Testis (tissue), 2 donors: Measurements from ENCODE around the gene CA5A.
"Not testable (repeated sequence)": the region's sequence is repeated elsewhere in the genome, so short reads cannot be mapped to it uniquely, and the experiment has no call there.

Experiments used
- POLR2A ChIP-seq: fragments of 450-650 bp; IDR thresholded peaks from one replicate; pipeline ENCODE4 v1.6.1; 2017; ENCODE audit warnings: antibody characterized with exemption, mild to moderate bottlenecking, moderate library complexity
- TF ChIP-seq, protein P1 (sequence below), 3 experiments: fragments of 450-650 bp in 2 of 3; fragments of 200-600 bp in 1 of 3; sonication (generic) in 1 of 3; IDR thresholded peaks; one replicate each; pipeline ENCODE4 v1.5.1; 2016 to 2019; ENCODE audit warnings: antibody characterized with exemption in 3 of 3, mild to moderate bottlenecking in 2 of 3, moderate library complexity in 1 of 3

DNA sequence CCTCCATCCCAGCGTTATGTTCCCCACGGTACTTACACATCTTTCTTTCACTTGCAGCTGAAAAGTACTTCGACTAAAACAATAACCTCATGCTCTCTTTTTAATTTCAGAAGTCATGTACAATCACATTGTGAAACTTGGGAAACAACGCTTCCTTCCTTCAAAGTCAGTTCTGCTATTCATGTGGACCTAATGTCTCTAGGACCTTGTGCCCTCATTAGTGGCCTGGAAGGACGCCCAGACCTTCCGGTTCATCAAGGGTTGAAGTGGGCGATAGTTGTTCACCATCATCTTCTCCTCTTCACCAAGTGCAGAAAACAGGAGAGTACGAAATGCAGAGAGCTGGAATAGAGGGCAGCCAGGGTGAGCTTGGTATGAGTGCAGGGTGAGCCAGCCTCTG, 48.4 kb downstream of the CA5A start:
- TF ChIP-seq, protein P1, sequence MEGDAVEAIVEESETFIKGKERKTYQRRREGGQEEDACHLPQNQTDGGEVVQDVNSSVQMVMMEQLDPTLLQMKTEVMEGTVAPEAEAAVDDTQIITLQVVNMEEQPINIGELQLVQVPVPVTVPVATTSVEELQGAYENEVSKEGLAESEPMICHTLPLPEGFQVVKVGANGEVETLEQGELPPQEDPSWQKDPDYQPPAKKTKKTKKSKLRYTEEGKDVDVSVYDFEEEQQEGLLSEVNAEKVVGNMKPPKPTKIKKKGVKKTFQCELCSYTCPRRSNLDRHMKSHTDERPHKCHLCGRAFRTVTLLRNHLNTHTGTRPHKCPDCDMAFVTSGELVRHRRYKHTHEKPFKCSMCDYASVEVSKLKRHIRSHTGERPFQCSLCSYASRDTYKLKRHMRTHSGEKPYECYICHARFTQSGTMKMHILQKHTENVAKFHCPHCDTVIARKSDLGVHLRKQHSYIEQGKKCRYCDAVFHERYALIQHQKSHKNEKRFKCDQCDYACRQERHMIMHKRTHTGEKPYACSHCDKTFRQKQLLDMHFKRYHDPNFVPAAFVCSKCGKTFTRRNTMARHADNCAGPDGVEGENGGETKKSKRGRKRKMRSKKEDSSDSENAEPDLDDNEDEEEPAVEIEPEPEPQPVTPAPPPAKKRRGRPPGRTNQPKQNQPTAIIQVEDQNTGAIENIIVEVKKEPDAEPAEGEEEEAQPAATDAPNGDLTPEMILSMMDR (IDR thresholded peaks at IDR 0.05): not testable (repeated sequence)
- TF ChIP-seq POLR2A: not testable (repeated sequence)
